NCI-H2171 (cell line): ENCODE results near the gene TFAP2A.

Experiments
- DNase-seq: peaks from one replicate; lab custom pipeline; 2025; lab: John Stamatoyannopoulos, UW

TFAP2A gene

DNA sequence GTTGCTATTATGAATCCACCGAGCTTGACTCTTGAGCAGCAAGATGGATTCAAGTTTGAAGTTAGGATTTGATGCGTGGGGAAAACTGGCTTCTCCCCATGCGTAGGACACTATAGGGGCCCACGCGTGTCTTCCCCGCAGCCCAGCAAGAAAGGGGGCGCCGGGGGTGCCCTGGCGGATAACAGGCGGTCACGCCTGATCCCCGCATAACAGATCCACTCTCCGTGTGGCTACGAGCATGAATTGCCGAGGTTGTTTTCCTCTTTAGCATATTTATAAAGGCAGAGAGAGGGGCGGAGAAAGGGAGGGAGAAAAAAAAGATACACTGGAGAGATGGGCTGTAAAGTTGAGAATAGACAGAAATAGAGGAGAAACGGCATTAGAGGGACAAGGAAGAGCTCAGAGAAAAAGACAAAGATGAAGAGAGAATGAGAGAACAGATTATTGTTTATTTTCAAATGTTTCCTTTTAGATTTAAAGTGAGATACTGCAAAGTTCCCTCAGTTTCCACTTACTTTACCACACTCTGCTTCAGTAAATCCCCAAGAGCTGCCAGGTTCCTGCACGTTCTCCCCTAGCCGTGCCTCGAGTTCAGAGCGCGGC, 32.0 kb downstream of the TFAP2A start:
- DNase-seq: no peak

DNA sequence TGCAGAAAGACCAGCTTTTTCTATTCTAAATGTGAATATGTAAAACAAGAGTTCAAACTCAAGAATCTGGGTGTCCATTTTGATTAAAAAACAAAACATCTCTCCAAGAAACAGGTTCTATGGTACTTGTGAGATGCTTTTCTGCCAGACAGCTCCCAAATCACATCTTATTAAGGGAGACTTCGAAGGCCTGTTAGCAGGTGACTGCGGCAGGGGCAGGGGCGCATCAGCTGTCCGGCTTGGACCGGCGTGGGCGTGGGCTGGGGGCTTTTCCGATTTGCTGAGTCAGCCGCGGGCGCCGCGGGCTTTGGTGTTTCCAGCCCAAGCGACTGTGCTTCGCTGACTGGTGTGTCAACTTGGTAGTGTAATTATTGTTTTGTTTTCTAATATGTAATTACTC, 32.6 kb downstream of the TFAP2A start:
- no peak for DNase-seq

DNA sequence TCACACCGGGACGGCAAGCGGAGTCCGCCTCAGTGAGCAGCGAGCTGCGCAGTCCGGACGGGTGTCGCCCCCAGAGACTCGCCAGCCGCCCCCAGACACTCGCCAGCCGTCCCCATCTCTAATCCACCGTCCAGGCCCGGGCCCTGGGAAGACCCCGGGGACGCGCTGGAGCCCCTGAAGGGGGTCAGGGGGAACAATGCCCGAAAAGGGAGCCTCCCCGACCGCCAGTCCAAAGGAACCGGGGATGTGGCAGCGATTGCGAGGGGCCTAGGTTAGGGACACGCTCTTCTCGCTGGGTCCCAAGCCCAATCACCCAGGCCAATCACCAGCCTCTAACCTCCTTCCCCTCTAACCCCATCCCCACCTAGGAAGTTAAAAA, 33.1 kb downstream of the TFAP2A start:
- no peak for DNase-seq

DNA sequence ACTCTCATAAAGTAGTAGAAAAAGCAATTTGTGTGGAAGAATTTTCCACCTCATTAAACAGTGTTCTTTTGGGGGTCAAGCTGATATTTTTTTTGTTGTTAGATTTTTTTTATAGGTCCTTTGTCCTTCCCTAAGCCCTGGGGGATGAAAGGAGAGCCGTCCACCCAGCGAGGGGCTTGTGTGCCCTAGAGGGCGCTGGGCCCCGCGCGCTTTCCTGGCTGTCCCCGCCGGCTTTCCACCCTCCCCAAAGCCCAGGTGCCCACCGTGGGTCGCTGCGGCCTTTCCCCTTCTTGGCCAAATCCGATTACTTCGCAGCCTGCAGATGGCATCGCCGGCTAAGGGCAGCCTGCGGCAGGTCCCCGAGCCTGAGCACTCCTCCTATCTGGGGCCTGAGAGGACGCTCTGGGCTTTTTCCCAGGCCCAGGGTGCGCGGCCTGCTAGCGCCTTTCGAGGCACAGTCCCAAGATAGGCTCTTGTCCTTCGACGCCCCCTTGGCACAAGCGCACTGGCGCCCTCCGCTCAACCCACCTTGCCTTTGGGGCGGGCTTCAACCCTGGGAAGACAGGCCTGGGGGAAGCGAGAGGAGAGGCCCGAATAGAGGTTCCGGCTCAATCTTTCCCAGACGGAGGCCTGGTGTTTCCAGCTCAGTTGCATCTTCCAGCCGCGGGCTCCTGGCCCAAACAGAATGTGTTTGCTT, 33.6 kb downstream of the TFAP2A start:
- no peak for DNase-seq

DNA sequence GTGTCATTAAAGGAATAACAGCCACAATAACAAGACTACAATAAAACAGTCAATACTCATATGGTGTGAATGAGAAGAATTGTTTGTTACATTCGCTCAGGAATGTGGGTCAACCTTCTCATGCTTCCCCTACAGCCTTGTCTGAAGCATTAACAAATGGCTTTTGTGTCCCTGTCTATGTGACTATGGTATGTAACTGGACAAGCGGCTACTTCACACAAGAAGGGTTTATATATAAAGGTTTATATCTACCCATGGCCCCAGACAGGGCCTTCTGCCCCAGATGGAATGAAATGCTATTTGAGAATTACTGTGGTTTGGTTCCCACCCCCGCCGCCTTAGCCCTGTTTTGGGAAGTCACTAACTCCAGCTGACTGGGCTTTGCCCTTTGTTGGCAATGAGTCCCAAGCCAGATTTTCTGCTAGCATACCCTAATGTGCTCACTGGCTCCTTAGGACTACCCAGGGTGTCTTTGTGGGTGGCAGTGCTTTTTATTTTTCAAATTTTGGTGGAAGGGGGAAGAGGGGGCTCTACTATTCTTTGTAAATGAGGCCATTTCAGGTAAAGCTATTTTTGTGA, 39.4 kb downstream of the TFAP2A start:
- no peak for DNase-seq

DNA sequence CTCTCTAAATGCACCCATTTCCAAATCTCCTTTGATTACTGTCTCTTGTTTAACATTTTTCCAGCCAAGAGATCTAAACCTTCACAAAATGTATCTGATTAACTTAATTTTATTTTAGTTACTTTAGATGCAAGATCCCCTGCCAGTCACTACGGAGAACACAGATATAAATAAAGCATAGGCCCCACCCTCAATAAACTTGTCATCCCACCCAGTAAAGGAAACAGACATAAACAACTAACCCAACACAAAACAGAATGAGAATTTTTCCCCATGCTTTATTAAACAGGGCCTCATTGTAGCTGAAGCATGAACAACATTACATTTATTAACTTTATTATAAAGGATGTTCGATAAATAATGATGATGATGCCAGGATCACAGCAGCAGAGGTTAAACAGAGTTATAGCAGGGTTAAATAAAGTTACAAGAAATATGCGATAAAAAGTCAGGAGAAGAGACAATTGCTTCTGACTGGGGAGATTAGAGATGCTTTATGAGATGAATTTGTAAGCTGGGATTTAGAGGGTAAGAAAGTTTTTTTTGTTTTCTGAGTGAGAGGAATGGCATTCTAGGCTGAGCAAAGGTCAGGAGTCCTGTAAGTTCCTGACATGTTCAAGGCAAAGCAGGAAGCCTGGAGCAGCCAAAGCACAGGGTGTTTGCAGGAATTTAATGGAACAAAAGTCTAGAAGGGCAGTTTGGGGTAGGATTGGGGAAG, 41.1 kb downstream of the TFAP2A start:
- DNase-seq: no peak

DNA sequence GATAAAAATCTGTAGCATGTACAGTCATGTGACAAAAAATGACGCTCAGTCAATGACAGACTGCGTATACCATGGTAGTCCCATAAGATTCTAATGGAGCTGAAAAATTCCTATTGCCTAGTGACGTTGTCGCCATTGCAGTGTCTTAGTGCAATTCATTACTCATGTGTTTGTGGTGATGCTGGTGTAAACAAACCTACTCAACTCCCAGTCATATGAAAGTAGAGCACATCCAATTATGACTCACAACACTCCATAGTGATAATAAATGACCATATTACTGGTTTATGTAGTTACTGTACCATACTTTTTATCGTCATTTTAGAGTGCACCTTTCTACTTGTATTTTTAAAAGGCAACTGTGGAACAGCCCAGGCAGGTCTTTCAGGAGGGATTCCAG, 45.0 kb downstream of the TFAP2A start:
- DNase-seq: no peak

DNA sequence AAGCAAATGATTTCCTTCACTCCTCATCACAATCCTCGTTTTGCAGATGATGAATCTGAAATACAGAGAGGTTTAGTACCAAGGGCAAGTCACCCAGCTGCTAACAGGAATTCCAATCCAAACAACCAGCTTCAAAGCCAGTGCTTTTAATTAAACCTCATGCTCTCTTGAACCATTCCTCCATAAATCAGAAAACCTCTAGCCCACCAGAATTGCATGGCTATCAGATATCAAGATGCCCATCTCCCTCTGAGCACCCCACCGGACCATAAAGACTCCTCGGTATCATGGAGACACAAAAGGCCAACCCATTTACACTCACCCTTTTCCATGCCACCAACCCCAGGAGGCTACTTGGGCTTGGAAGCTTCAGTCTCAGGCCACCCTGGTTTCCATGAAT, 46.0 kb downstream of the TFAP2A start:
- no peak for DNase-seq

DNA sequence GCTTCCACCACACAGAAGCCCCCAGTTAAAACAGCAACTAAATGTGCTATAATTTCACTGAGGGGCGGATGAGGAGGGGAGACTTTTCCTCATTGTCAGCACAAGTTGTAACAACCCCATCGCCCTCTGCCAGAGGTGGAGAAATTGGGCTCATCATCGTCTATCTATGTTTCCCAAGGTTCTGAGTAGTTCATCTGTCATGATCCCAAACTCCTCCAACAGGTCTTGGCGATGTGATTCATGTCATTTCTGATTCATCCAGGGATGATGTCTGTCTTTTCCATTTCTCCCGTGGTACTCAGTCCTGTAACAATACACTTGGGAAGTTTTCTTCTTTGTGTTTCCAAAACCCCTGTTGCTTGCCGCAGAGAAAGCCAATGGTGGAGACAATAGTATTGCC, 51.0 kb downstream of the TFAP2A start:
- no peak for DNase-seq

DNA sequence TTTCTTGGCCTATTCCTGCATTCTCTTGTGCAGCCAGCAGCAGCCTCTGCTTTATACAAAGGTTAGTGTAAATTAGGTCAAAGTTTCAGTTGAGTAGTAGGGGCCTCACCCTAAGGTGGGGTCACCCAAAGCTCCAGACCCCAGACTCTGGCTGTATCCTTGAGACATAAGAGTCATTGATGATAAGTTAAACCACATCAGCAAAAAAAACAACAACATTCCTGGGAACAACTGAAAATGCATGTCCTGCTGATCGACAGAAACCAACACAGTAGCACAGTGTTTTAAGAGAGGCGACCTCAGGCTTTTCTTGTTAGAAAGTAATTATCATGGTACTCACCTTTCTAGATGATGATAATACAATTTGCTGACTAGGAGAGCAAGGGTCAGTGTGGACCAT, 52.6 kb downstream of the TFAP2A start:
- DNase-seq: no peak

DNA sequence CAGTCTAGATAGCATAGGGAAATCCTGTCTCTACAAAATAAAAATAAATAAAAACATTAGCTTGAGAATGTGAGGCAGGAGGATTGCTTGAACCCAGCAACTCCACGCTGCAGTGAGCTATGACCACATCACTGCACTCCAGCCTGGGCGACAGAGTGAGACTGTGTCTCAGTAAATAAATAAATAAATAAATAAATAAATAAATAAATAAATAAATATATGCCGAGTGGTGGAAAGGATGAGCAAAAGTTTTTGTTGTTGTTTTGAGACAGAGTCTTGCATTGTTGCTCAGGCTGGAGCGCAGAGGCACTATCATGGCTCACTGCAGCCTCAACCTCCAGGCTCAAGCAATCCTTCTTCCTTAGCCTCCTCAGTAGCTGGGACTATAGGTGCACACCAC, 53.4 kb downstream of the TFAP2A start:
- DNase-seq: no peak

DNA sequence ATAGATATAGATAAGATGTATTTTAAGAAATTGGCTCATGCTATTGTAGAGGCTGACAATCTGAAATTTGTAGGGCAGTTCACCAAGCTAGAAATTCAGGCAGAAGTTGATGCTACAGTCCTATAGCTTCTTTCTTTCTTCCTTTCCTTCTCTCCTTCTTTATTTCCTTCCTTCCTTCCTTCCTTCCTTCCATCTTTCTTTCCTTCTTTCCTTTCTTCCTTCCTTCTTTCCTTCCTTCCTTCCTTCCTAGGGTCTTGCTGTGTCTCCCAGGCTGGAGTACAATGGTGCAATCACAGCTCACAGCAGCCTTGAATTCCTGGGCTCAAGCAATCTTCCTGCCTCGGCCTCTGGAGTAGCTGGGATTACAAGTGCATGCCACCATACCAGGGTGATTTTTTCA, 55.3 kb downstream of the TFAP2A start:
- DNase-seq: no peak

DNA sequence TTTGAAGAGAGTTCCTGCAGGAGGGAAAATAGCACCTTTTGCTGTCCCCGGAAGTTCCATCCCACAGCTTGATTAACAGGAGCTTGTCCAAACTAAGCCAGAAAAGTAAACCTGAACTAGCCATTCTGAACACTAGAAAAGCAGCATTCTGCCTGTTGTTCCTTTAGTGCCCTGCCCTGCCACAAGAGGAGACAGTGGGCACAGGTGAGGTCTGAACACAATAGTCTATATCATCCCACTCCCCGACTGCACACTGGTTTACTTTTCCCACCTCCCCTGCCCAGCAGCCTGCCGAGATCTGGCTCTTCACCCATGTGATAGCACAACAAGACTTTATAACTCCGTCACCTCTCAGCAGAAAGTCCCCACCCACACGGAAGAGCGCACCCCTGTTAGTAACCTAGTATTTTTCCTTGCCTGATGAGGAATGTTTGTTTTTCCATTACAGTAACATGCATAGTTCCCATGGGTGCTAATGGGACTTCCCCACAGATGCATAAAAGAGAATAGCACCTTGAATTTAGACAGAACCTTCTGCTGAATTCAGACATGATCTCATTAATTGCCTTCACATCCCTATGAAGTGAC, 59.7 kb downstream of the TFAP2A start:
- no peak for DNase-seq

DNA sequence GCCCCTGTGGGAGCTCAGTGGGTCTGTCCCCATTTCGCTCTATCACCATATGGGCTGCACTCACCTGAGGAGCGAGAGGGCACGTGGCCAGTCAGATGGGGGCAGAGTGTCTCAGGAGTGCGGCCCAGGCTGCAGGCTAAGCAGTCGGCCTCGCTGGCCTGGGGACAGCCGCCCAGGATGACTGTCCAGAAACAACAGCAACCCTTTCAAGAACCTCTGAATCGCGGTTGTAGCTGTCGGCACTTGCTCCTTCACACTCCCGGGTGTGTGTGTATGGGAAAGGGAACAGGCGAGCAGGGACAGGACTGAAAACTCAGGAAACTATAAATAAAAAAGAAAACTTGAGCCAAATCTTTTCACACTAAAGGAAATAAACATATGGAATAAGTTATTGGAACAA, 63.1 kb downstream of the TFAP2A start:
- no peak for DNase-seq

DNA sequence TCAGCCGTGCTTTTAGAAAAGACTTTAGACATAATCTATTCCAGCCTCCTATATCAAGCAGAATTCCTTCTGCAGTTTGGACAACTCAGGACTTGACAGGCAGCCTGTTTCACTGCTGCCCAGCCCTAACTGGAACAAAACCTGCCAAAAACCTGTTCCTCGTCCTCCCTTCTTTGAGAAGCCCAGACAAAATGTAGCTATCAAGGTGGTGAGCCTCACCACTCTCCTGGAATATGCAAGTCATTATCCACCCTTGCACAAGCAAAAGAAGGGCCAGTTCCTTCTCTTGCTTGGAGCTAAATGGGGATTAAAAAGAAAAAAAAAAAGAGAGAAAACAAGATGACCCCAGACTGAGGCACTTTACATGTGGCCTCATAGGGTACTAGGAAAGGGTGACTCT, 64.2 kb downstream of the TFAP2A start:
- DNase-seq: no peak

DNA sequence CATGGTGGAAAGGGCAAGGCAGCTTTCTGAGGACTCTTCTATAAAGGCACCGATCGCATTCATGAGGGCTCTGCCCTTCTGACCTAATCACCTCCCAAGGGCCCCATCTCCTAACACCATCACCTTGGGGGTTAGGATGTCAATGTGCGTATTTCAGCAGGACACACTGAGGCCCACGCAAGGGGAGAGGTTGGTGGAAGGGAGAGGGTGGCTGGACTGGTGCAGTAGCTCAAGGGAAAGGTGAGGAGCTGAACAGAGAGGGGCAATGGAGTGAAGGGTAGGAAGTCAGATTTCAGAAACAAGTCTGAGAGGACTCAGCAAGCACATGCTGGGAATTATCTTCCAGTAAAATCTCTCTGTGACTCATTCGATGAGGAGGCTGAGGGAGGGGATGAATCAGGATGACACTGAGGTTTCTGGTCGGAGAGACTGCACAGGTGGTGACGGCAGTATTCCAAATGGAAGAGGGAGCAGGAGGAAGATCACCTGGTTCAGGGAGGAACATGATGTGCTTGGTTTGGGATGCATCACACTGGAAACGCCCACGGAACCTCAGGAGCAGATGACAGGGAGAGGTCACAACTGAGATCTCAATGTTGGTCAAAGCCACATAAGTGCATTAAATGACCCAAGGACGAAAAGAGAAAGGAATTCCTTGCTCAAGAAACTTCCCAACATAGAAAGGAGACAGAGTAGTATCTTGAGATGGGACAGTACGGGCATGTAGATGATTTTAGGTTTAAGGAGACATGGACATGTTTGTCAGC, 67.1 kb downstream of the TFAP2A start:
- DNase-seq: no peak
